ENCODE measurements around the gene LRRFIP2. TPM values are rescaled to one million over a fixed set of nuclear protein-coding genes. Genes with fewer than 3 reads are reported as not detected.

Gene LRRFIP2
- total RNA-seq, 1 donor from 2014 or later: 62.4 TPM

GRCh38 chr3:37096975-37097374, 77.4 kb downstream of the LRRFIP2 start:
- Histone ChIP-seq H3K4me3 (ENCODE audit: insufficient read depth, low read depth, low read length) (no peak overlapping the region), H2AFZ (ENCODE audit: low read depth, low read length) (no peak overlapping the region), H3K36me3 (ENCODE audit: insufficient read depth, low read length) (peaks cover 5% of the 10 kb centered on the region), H3K9me3 (ENCODE audit: insufficient read depth, low read depth, low read length) (no peaks in the 10 kb centered on the region), H3K27ac (ENCODE audit: low read depth, low read length) (peak overlapping the region; percentile 29), H4K20me1 (ENCODE audit: insufficient read depth, low read length) (no peaks in the 10 kb centered on the region), H3K4me1 (ENCODE audit: insufficient read depth, low read length) (peaks cover 12% of the 10 kb centered on the region), H3K27me3 (ENCODE audit: insufficient read depth, low read length) (no peaks in the 10 kb centered on the region), H3K79me2 (ENCODE audit: insufficient read depth, low read length) (peaks cover 3% of the 10 kb centered on the region), H3K4me2 (ENCODE audit: low read length) (peak overlapping the region; percentile 54), H3K9ac (ENCODE audit: low read length) (peak overlapping the region; percentile 4)
- FAIRE-seq (no peak), DNase-seq (ENCODE audit: low read depth) (peak; percentile 26)
- H3K27me3 Mint-ChIP-seq (ENCODE audit: low read depth, unreplicated experiment): no peaks in the 10 kb centered on the region
- peaks cover 4% of the 10 kb centered on the region for H3K36me3 Mint-ChIP-seq (ENCODE audit: low read depth, unreplicated experiment)
- TF ChIP-seq CTCF (IDR thresholded peaks at IDR 0.05; ENCODE audit: insufficient read depth, low read depth, low read length): no peak
- no peak for TF ChIP-seq EZH2 (IDR thresholded peaks at IDR 0.05; ENCODE audit: insufficient read depth, low read length)
- H3K4me1 Mint-ChIP-seq (ENCODE audit: low read depth, unreplicated experiment): peaks cover 29% of the 10 kb centered on the region
- peak overlapping the region; percentile 82 for H3K27ac Mint-ChIP-seq (ENCODE audit: unreplicated experiment)
- H3K4me3 Mint-ChIP-seq (ENCODE audit: unreplicated experiment): no peak overlapping the region
- H3K9me3 Mint-ChIP-seq (ENCODE audit: unreplicated experiment): no peaks in the 10 kb centered on the region

- peak overlapping the region; percentile 54 for H3K4me2 ChIP-seq (ENCODE audit: low read length)
- H3K27me3 ChIP-seq (ENCODE audit: insufficient read depth, low read length): no peaks in the 10 kb centered on the region
- FAIRE-seq: no peak
- TF ChIP-seq CTCF (IDR thresholded peaks at IDR 0.05; ENCODE audit: insufficient read depth, low read depth, low read length): no peak
- no peak for TF ChIP-seq EZH2 (IDR thresholded peaks at IDR 0.05; ENCODE audit: insufficient read depth, low read length)
- H3K27ac ChIP-seq (ENCODE audit: low read depth, low read length): peak overlapping the region; percentile 29
- no peaks in the 10 kb centered on the region for H3K27me3 Mint-ChIP-seq (ENCODE audit: low read depth, unreplicated experiment)
- peaks cover 3% of the 10 kb centered on the region for H3K79me2 ChIP-seq (ENCODE audit: insufficient read depth, low read length)
- H3K9me3 Mint-ChIP-seq (ENCODE audit: unreplicated experiment): no peaks in the 10 kb centered on the region
- no peaks in the 10 kb centered on the region for H4K20me1 ChIP-seq (ENCODE audit: insufficient read depth, low read length)
- peaks cover 12% of the 10 kb centered on the region for H3K4me1 ChIP-seq (ENCODE audit: insufficient read depth, low read length)
- DNase-seq (ENCODE audit: low read depth): peak; percentile 81
- peaks cover 5% of the 10 kb centered on the region for H3K36me3 ChIP-seq (ENCODE audit: insufficient read depth, low read length)
- H3K9ac ChIP-seq (ENCODE audit: low read length): no peak overlapping the region
- H3K9me3 ChIP-seq (ENCODE audit: insufficient read depth, low read depth, low read length): no peaks in the 10 kb centered on the region
- H3K4me3 ChIP-seq (ENCODE audit: insufficient read depth, low read depth, low read length): no peak overlapping the region
- no peak overlapping the region for H2AFZ ChIP-seq (ENCODE audit: low read depth, low read length)
- H3K4me3 Mint-ChIP-seq (ENCODE audit: unreplicated experiment): no peak overlapping the region
- peaks cover 29% of the 10 kb centered on the region for H3K4me1 Mint-ChIP-seq (ENCODE audit: low read depth, unreplicated experiment)
- peak overlapping the region; percentile 81 for H3K27ac Mint-ChIP-seq (ENCODE audit: unreplicated experiment)
- H3K36me3 Mint-ChIP-seq (ENCODE audit: low read depth, unreplicated experiment): peaks cover 4% of the 10 kb centered on the region
Observed at GRCh38 chr3:37096288-37096687, 78.1 kb downstream of the LRRFIP2 start.

GRCh38 chr3:37094636-37095035, 79.7 kb downstream of the LRRFIP2 start:
- H4K20me1 ChIP-seq (ENCODE audit: insufficient read depth, low read length): no peaks in the 10 kb centered on the region
- no peak overlapping the region for H3K27ac Mint-ChIP-seq (ENCODE audit: unreplicated experiment)
- H3K4me3 ChIP-seq (ENCODE audit: insufficient read depth, low read depth, low read length): no peak overlapping the region
- no peaks in the 10 kb centered on the region for H3K9me3 ChIP-seq (ENCODE audit: insufficient read depth, low read depth, low read length)
- H3K27me3 ChIP-seq (ENCODE audit: insufficient read depth, low read length): no peaks in the 10 kb centered on the region
- no peaks in the 10 kb centered on the region for H3K9me3 Mint-ChIP-seq (ENCODE audit: unreplicated experiment)
- H3K4me2 ChIP-seq (ENCODE audit: low read length): no peak overlapping the region
- peaks cover 3% of the 10 kb centered on the region for H3K79me2 ChIP-seq (ENCODE audit: insufficient read depth, low read length)
- H3K27ac ChIP-seq (ENCODE audit: low read depth, low read length): no peak overlapping the region
- no peak overlapping the region for H2AFZ ChIP-seq (ENCODE audit: low read depth, low read length)
- DNase-seq (ENCODE audit: low read depth) (no peak), FAIRE-seq (no peak)
- H3K36me3 Mint-ChIP-seq (ENCODE audit: low read depth, unreplicated experiment): peaks cover 4% of the 10 kb centered on the region
- H3K4me1 ChIP-seq (ENCODE audit: insufficient read depth, low read length): peaks cover 12% of the 10 kb centered on the region
- H3K27me3 Mint-ChIP-seq (ENCODE audit: low read depth, unreplicated experiment): no peaks in the 10 kb centered on the region
- no peak for TF ChIP-seq EZH2 (IDR thresholded peaks at IDR 0.05; ENCODE audit: insufficient read depth, low read length)
- no peak for TF ChIP-seq CTCF (IDR thresholded peaks at IDR 0.05; ENCODE audit: insufficient read depth, low read depth, low read length)
- H3K4me3 Mint-ChIP-seq (ENCODE audit: unreplicated experiment): no peak overlapping the region
- peaks cover 10% of the 10 kb centered on the region for H3K36me3 ChIP-seq (ENCODE audit: insufficient read depth, low read length)
- peaks cover 29% of the 10 kb centered on the region for H3K4me1 Mint-ChIP-seq (ENCODE audit: low read depth, unreplicated experiment)
- no peak overlapping the region for H3K9ac ChIP-seq (ENCODE audit: low read length)
